HFF-Myc (cell line): ENCODE measurements around the gene SOD3.

Experiments
- DNase-seq: peaks from one replicate; pipeline ENCODE4 v3.0.0-alpha.2; 2011; ENCODE audit warnings: low read depth; ENCODE audit errors: extremely low read depth
- H3K4me3 ChIP-seq: replicated peaks from 2 replicates; pipeline ENCODE4 v1.5.1; 2011; ENCODE audit warnings: low read depth, mild to moderate bottlenecking, control low read depth, low read length
- CTCF ChIP-seq: IDR thresholded peaks from 2 replicates; pipeline ENCODE4 v1.5.1; 2012; ENCODE audit warnings: mild to moderate bottlenecking, low read depth, low read length, control low read depth; ENCODE audit errors: missing control alignments

SOD3 gene

GRCh38 chr4:24845902-24846301 lies 50.5 kb downstream of the SOD3 start:
- H3K4me3 ChIP-seq, result no peak overlapping the region
- TF ChIP-seq CTCF, result no peak
- no peak for DNase-seq

- TF ChIP-seq CTCF, result no peak
- DNase-seq, result no peak
- H3K4me3 ChIP-seq, result no peak overlapping the region
These were observed 51.3 kb downstream of the SOD3 start for GRCh38 chr4:24846716-24847115.

- TF ChIP-seq CTCF, result no peak
- no peak overlapping the region for H3K4me3 ChIP-seq
- no peak for DNase-seq
These were observed 54.0 kb downstream of the SOD3 start for GRCh38 chr4:24849351-24849750.

- TF ChIP-seq CTCF, result no peak
- H3K4me3 ChIP-seq, result no peak overlapping the region
- DNase-seq, result no peak
These were observed 54.4 kb downstream of the SOD3 start for GRCh38 chr4:24849756-24850155.
